ENCODE measurements around the gene GABRA5.

GABRA5 gene

GRCh38 chr15:26935322-26935721, 68.5 kb downstream of the GABRA5 start:
- no peak overlapping the region for H3K4me3 ChIP-seq (ENCODE audit: low read depth, low read length)
- DNase-seq (ENCODE audit: low read depth), result no peak
- no peak for TF ChIP-seq CTCF (IDR thresholded peaks at IDR 0.05; ENCODE audit: low read depth, low read length, missing control alignments)

- TF ChIP-seq CTCF (IDR thresholded peaks at IDR 0.05; ENCODE audit: low read depth, low read length, missing control alignments), result no peak
- no peak for DNase-seq (ENCODE audit: low read depth)
- no peak overlapping the region for H3K4me3 ChIP-seq (ENCODE audit: low read depth, low read length)
Observed at GRCh38 chr15:26936502-26936901, 69.6 kb downstream of the GABRA5 start.

- H3K4me3 ChIP-seq (ENCODE audit: low read depth, low read length), result no peak overlapping the region
- no peak for TF ChIP-seq CTCF (IDR thresholded peaks at IDR 0.05; ENCODE audit: low read depth, low read length, missing control alignments)
- no peak for DNase-seq (ENCODE audit: low read depth)
Observed at GRCh38 chr15:26937134-26937533, 70.3 kb downstream of the GABRA5 start.

DNA sequence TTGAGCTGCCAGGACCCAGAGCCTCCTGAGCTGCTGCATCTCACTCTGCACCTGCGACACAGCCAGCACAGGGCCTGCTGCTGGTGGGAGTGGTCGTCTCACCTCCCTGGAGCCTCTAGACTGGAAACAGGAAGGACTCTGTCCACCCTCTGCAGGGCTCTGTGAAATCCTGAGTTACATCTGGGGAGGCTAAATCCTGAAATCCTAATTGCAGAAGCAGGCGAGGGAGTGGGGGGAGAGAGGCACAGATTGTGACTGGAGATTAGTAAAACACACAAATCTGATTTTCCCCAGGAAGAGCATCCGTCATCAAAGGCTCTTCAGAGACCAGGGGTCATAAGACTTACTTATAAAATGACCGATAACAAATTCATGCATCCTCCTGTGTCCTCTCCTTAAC, 72.5 kb downstream of the GABRA5 start:
- no peak for TF ChIP-seq CTCF (IDR thresholded peaks at IDR 0.05; ENCODE audit: low read depth, low read length, missing control alignments)
- DNase-seq (ENCODE audit: low read depth), result no peak

DNA sequence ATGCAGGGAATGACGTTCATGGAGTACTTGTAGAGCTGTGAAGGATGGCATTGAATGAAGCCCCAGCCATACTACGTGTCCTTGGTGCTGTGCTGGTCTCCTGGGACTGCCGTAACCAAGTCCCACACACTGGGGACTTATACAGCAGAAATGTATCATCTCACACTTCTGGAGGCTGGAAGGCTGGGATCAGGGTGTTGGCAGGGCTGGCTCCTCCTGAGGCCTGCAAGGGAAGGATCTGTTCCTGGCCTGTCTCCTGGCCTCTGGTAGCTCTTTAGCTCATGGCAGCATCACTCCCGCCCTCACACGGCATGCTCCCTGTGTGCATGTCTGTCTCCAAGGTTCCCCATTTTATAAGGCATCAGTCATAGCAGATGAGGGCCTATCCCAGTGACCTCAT, 74.6 kb downstream of the GABRA5 start:
- DNase-seq (ENCODE audit: low read depth), result no peak
- no peak for TF ChIP-seq CTCF (IDR thresholded peaks at IDR 0.05; ENCODE audit: low read depth, low read length, missing control alignments)
- H3K4me3 ChIP-seq (ENCODE audit: low read depth, low read length), result no peak overlapping the region

More for the DNA sequence above, 72.5 kb downstream of the GABRA5 start:
- H3K4me3 ChIP-seq (ENCODE audit: low read depth, low read length), result no peak overlapping the region

- no peak for DNase-seq (ENCODE audit: low read depth)
- TF ChIP-seq CTCF (IDR thresholded peaks at IDR 0.05; ENCODE audit: low read depth, low read length, missing control alignments), result no peak
- no peak overlapping the region for H3K4me3 ChIP-seq (ENCODE audit: low read depth, low read length)
Observed at GRCh38 chr15:26943866-26944265, 77.0 kb downstream of the GABRA5 start.

DNA sequence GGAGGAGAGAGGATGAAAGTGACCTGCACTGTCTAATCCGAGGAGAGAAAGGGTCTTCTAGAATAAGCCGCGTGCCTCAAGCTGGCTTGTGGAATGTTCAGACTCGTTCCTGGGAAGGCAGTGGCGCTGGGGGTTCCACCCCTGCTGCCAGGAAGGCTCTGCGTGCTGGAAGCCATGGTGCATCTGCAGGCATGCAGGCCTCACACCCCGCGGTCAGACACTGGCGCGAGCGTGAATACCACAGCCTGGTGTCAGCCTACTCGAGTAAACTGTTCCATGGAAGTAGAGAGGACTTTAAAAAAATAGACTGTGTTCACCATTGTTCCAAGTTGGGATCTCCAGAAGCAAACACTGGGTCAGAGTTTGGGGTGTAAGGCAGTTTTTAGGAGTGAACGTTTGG, 78.2 kb downstream of the GABRA5 start:
- DNase-seq (ENCODE audit: low read depth), result no peak
- TF ChIP-seq CTCF (IDR thresholded peaks at IDR 0.05; ENCODE audit: low read depth, low read length, missing control alignments), result no peak
- no peak overlapping the region for H3K4me3 ChIP-seq (ENCODE audit: low read depth, low read length)
